PC-9 (cell line): Measurements from ENCODE around the gene GLB1L. TPM values are rescaled to one million over a fixed set of nuclear protein-coding genes. Genes with fewer than 3 reads are reported as not detected.
"Not testable (repeated sequence)": the region's sequence is repeated elsewhere in the genome, so short reads cannot be mapped to it uniquely, and the experiment has no call there.

Source experiments
- BruUV-seq: library from RNA; stranded (reverse); fragments of 400-500 nt; replicated peaks from 2 replicates; lab custom pipeline; 2021; lab: Mats Ljungman, UMichigan
- CTCF ChIA-PET: fragments of 300-600 bp; sonication (Branson Sonifier 250); formaldehyde crosslinking; loops from one replicate; lab custom pipeline; 2022; ENCODE audit warnings: antibody characterized with exemption; lab: Charles Lee
- POLR2A ChIA-PET: fragments of 300-600 bp; sonication (Branson Sonifier 250); formaldehyde crosslinking; loops from one replicate; lab custom pipeline; 2022; ENCODE audit warnings: antibody characterized with exemption; ENCODE audit not compliant: unreplicated experiment; lab: Charles Lee
- DNase-seq, 2 experiments: peaks; one replicate each; pipeline versions ENCODE4 v3.0.0 to v3.0.0-alpha.2; 2015 to 2022; ENCODE audit warnings: mixed read lengths in 1 of 2
- H2AFZ ChIP-seq: fragments of 200-600 bp; sonication (generic); 2 replicates; pipeline ENCODE4 v1.8.1; 2017; ENCODE audit warnings: antibody characterized with exemption
- H3F3A ChIP-seq: fragments of 200-600 bp; sonication (generic); 2 replicates; pipeline ENCODE4 v1.8.1; 2017; ENCODE audit warnings: antibody characterized with exemption, mild to moderate bottlenecking, low read depth; ENCODE audit not compliant: insufficient read depth
- H3K27ac ChIP-seq: fragments of 200-600 bp; sonication (generic); 2 replicates; pipeline ENCODE4 v1.6.1; 2016; ENCODE audit warnings: mixed run types
- H3K27me3 ChIP-seq: fragments of 200-600 bp; sonication (generic); 2 replicates; pipeline ENCODE4 v1.6.1; 2016; ENCODE audit warnings: low read depth, mixed run types; ENCODE audit not compliant: insufficient read depth
- H3K36me3 ChIP-seq: fragments of 200-600 bp; sonication (generic); 2 replicates; pipeline ENCODE4 v1.6.1; 2016; ENCODE audit warnings: low read depth, mixed run types
- H3K4me1 ChIP-seq: fragments of 200-600 bp; sonication (generic); replicated peaks from 2 replicates; pipeline ENCODE4 v1.6.1; 2016; ENCODE audit warnings: mixed run types; ENCODE audit not compliant: insufficient read depth
- H3K4me2 ChIP-seq: fragments of 200-600 bp; sonication (generic); 2 replicates; pipeline ENCODE4 v1.6.1; 2017; ENCODE audit warnings: mixed run types
- H3K4me3 ChIP-seq: fragments of 200-600 bp; sonication (generic); 2 replicates; pipeline ENCODE4 v1.6.1; 2016; ENCODE audit warnings: mixed run types
- H3K79me2 ChIP-seq: fragments of 200-600 bp; sonication (generic); 2 replicates; pipeline ENCODE4 v1.6.1; 2017; ENCODE audit warnings: low read depth, mixed run types
- H3K9me2 ChIP-seq: fragments of 200-600 bp; sonication (generic); 2 replicates; pipeline ENCODE4 v1.8.1; 2017; ENCODE audit warnings: mild to moderate bottlenecking; ENCODE audit not compliant: insufficient read depth
- H3K9me3 ChIP-seq: fragments of 200-600 bp; sonication (generic); 2 replicates; pipeline ENCODE4 v1.8.1; 2016; ENCODE audit warnings: low read depth; ENCODE audit not compliant: insufficient read depth
- H4K20me1 ChIP-seq: fragments of 200-600 bp; sonication (generic); 2 replicates; pipeline ENCODE4 v1.8.1; 2017; ENCODE audit not compliant: insufficient read depth
- EZH2 ChIP-seq: fragments of 200-600 bp; sonication (generic); IDR thresholded peaks from 2 replicates; pipeline ENCODE4 v1.8.0; 2017; ENCODE audit warnings: antibody characterized with exemption, low read depth
- intact Hi-C: fragments of 100-400 bp; cut with micrococcal nuclease; formaldehyde crosslinking; loops from one replicate; pipeline ENCODE4 v1.10.0; 2022; ENCODE audit not compliant: unreplicated experiment
- total RNA-seq: library from RNA; stranded (reverse); gene quantifications from 2 replicates; pipeline ENCODE4 v1.2.3, GENCODE V29; 2021
- TF ChIP-seq, protein P1 (sequence below): fragments of 200-600 bp; sonication (generic); conservative IDR thresholded peaks from 2 replicates; pipeline ENCODE4 v1.6.1; 2017; ENCODE audit warnings: mixed run types, antibody characterized with exemption, mild to moderate bottlenecking, moderate library complexity

Gene GLB1L
- total RNA-seq, 1 experiment from 2014 or later: 10.8 TPM

DNA sequence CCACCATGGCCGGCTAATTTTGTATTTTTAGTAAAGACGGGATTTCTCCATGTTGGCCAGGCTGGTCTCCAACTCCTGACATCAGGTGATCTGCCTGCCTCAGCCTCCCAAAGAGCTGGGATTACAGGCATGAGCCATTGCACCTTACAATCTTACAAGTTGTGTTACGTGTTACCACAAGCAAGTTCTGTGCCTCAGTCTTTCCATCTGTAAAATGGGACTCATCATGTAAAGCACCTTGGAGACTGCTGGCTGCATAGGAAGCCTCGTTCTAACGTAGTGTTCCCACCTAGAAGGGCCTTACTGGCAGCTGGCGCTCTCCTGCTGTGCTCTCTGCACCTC is 43.9 kb upstream of the GLB1L start:
- H3K36me3 ChIP-seq: no peaks in the 10 kb centered on the region
- peaks cover 12% of the 10 kb centered on the region for H3K4me1 ChIP-seq
- H3K27me3 ChIP-seq: no peaks in the 10 kb centered on the region
- TF ChIP-seq, protein P1, sequence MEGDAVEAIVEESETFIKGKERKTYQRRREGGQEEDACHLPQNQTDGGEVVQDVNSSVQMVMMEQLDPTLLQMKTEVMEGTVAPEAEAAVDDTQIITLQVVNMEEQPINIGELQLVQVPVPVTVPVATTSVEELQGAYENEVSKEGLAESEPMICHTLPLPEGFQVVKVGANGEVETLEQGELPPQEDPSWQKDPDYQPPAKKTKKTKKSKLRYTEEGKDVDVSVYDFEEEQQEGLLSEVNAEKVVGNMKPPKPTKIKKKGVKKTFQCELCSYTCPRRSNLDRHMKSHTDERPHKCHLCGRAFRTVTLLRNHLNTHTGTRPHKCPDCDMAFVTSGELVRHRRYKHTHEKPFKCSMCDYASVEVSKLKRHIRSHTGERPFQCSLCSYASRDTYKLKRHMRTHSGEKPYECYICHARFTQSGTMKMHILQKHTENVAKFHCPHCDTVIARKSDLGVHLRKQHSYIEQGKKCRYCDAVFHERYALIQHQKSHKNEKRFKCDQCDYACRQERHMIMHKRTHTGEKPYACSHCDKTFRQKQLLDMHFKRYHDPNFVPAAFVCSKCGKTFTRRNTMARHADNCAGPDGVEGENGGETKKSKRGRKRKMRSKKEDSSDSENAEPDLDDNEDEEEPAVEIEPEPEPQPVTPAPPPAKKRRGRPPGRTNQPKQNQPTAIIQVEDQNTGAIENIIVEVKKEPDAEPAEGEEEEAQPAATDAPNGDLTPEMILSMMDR: no peak
- no peak for TF ChIP-seq EZH2
- no peaks in the 10 kb centered on the region for H4K20me1 ChIP-seq
- H3K4me3 ChIP-seq: no peak overlapping the region
- BruUV-seq: no TSS peak
- DNase-seq: no peak
- no peaks in the 10 kb centered on the region for H3K79me2 ChIP-seq
- intact Hi-C loops: no loop called here
- H3F3A ChIP-seq: peaks cover 4% of the 10 kb centered on the region; the same call in 1 of the 2 replicates
- ChIA-PET POLR2A (interaction anchor here (0.6 kb wide), 1 partner anchor 77 kb away, joined by 19 read pairs; no protein-coding TSS in a partner anchor), CTCF (interaction anchor here (0.7 kb wide), 1 partner anchor 44 kb away, joined by 3 read pairs; no protein-coding TSS in a partner anchor)
- H3K9me3 ChIP-seq: no peaks in the 10 kb centered on the region
- H3K9me2 ChIP-seq: no peaks in the 10 kb centered on the region
- H3K4me2 ChIP-seq: peak overlapping the region; percentile 41; the same call in 1 of the 2 replicates
- no peak overlapping the region for H2AFZ ChIP-seq
- H3K27ac ChIP-seq: no peak overlapping the region

DNA sequence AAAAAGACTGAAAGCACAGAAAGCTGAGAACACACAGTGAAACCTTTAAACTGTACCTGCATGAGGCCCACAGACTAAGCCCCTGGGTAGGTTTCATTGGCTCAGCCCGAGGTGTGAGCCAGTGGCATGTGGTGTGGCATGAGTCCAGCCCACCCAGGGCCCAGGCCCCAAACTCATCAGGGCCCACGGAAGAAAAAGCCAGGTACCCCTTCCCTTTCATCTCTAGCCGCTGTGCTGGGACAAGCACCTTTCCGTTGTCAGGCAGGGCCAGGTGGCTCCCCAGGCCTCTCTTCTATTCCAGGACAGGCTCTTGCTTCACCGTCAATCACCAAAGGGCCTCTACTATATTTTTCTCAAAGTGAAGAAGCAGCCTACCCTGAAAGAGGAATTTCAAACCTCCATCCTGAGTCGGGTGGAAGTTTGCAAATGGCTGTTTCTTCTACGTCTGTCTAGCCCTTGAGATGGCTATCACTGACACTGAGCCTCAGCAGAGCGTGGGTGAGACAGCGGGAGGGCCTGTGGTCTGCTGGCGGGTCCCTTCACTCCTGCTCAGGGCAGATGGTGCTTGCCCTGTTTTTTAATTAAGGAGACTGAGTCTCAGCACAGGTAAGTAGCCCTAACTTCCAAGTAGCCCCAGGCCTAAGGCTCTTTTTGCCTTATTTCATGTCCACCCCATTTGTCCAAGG is 42.5 kb upstream of the GLB1L start:
- no peaks in the 10 kb centered on the region for H3K79me2 ChIP-seq
- CTCF ChIA-PET: interaction anchor here (0.7 kb wide), 1 partner anchor 25 kb away, joined by 4 read pairs; no protein-coding TSS in a partner anchor
- H3K27ac ChIP-seq: no peak overlapping the region
- POLR2A ChIA-PET: no interaction called here
- peaks cover 12% of the 10 kb centered on the region for H3K4me1 ChIP-seq
- TF ChIP-seq, protein P1: no peak
- TF ChIP-seq EZH2: no peak
- H3K9me2 ChIP-seq: no peaks in the 10 kb centered on the region
- no TSS peak for BruUV-seq
- no peak overlapping the region for H3K4me3 ChIP-seq
- no peak for DNase-seq
- H3K27me3 ChIP-seq: no peaks in the 10 kb centered on the region
- no peaks in the 10 kb centered on the region for H4K20me1 ChIP-seq
- intact Hi-C loops: loop anchor here (2.0 kb wide), 1 partner anchor 59 kb away; the partner anchor contains the start of genes ANKZF1 and ATG9A
- H3F3A ChIP-seq: peaks cover 4% of the 10 kb centered on the region; the same call in 1 of the 2 replicates
- H3K36me3 ChIP-seq: no peaks in the 10 kb centered on the region
- H2AFZ ChIP-seq: no peak overlapping the region
- H3K9me3 ChIP-seq: no peaks in the 10 kb centered on the region
- no peak overlapping the region for H3K4me2 ChIP-seq

DNA sequence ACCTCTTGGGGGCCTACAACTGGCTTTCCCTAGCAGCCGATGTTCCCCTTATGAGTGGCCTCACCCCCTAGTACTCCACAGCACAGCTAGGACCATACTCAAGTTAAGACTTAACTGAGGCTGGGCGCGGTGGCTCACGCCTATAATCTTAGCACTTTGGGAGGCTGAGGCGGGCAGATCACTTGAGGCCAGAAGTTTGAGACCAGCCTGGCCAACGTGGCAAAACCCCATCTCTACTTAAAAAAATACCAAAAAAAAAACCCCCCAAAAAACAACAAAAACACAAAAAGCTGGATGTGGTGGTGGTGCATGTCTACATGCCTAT is 41.8 kb upstream of the GLB1L start:
- DNase-seq, H2AFZ ChIP-seq, H3K27me3 ChIP-seq, H3K4me2 ChIP-seq, H3K9me3 ChIP-seq, H4K20me1 ChIP-seq, H3K27ac ChIP-seq, H3K9me2 ChIP-seq, BruUV-seq, H3K4me3 ChIP-seq, H3K36me3 ChIP-seq, H3F3A ChIP-seq, H3K79me2 ChIP-seq: not testable (repeated sequence)
- peaks cover 12% of the 10 kb centered on the region for H3K4me1 ChIP-seq
- POLR2A ChIA-PET: interaction anchor here (0.9 kb wide), 1 partner anchor 13 kb away, joined by 7 read pairs; no protein-coding TSS in a partner anchor
- CTCF ChIA-PET: interaction anchor here (0.7 to 1.0 kb wide), 2 partner anchors 25 to 100 kb away, joined by 3 to 4 read pairs; no protein-coding TSS in a partner anchor
- intact Hi-C loops: loop anchor here (2.0 kb wide), 1 partner anchor 58 kb away; the partner anchor contains the start of genes ANKZF1 and ATG9A
